ENCODE data around the gene RAC3.

RAC3 gene

DNA sequence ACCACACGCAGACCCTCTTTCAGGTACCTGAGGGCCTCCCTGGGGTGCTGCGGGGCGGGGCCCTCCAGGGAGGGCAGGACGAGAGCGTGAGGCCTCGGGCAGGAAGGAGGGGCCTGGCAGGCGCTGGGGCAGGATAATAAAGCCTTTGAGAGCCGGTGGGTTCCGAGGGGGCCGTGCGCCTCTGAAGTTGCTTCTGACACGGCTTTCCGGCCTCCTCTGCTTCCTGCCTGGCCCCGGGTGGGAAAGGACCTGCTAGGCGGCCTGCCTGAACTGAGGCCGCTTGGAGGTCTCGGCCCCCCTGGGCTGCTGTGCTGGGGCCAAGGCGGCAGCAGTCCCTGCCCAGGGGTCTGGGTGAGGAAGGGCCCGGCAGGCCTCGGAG lies 19.2 kb upstream of the RAC3 start:
- no peak for DNase-seq (ENCODE audit: low read depth in 1 of 2, low spot score in 1 of 2)

DNA sequence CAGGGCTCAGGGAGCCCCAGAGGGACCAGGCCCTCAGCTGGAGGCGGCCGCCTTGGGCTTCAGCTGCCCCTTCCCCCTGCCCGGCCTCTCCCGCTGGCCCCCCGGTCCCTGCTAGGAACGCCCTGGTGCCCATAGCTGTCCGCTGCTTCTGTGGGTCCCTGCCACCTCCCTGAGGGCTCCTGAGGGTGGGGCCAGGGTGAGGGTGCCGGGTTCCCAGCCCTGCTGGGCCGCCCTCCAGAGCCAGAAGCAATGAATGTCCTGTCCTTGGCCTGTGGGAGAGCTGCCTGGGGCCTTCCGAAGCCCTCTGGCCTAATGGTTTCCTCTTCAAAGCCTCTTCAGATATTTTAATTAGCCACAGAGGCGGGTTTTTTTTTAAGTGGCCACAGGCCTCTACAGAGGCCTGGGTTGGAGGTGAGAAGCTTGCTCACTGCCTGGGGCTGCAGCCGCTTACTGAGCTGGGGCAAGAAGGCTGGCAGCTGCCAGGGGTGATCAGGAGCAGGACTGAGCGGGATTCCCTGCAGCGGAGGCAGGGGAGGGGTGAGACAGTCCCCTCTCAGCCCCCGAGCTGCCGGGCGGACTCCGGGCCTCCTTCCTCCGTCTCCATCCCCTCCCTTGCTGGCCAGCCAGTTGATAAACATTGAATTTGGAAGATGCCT lies 18.7 kb upstream of the RAC3 start:
- no peak for DNase-seq (ENCODE audit: low read depth in 1 of 2, low spot score in 1 of 2)

DNA sequence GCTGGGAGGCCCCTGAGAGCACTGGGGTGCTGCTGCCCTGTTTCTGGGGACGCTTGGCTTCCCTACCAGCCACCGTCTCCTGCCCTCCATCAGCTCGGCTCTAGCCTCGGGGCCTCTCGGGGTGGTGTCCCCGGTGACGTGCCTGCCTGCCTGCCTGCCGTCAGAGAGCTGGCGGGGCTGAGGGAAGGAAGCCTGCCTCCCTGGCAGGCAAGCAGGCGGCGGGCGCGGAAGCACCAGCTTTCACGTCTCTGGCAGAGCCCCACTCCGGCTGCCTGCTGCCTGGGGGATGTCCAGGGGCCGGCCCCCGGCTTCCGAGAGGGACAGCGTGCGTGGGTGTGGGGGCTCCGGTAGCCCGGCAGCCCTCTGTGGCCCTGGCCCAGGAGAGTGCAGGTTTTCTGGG lies 18.1 kb upstream of the RAC3 start:
- no peak for DNase-seq (ENCODE audit: low read depth in 1 of 2, low spot score in 1 of 2)

DNA sequence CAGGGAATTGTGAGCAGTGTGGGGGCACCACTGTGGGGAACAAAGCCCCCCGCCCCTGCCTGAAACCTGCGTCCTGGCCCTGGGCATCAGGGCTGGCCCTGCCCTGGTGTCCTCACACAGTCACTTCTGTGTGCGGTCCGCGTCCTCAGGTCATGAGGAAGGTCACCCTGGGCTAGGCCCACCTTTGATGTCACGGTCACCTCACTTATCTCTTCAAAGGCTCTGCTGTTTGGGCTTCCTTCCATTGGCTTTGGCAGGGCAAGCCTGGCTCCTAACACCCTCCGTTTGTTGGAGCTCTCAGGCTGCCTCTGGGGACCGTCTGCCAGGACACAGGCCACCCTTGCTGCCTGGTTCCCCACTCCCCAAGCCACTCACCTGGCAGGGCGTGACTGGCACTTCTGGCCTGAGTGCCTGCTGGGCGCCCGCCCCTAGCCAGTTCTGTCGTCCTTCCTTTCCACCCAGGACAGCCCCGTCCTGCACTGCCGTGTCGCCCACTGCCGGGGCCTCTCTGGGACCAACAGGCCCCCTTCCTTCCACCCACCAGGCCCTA lies 17.6 kb upstream of the RAC3 start:
- no peak for DNase-seq (ENCODE audit: low read depth in 1 of 2, low spot score in 1 of 2)

DNA sequence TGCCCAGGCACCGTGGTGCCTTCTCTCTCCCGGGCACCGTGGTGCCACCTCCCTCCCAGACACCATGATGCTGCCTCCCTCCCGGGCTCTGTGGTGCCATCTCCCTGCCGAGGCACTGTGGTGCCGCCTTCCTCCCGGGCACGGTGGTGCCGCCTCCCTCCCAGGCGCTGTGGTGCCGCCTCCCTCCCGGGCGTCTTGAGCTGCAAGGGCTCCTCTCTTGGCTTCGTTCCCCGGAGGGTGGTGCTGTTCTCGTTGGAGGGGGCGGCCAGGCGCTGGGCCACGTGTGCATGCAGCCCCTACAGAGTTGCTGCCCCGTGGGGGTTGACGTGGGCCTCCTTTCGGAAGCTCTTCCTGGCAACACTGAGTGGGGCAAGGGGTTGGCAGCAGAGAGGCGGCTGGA lies 17.0 kb upstream of the RAC3 start:
- DNase-seq (ENCODE audit: low read depth in 1 of 2, low spot score in 1 of 2) = no peak

DNA sequence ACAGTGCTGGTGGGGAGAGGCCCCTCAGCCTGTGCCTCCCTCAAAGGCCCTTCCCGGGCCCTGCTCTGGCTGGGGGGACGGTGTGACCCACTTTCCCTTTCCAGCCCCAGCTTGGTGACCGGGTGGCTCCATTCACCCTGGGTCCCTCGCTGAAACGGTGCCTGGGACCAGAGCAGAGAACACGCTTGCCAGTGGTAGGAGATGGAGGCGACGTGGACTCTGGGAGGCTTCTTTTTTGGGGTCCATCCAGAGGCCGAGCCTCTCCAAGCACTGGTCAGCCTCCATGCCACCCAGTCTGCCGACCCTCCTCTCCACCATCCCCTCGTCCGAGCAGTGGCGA lies 16.5 kb upstream of the RAC3 start:
- no peak for DNase-seq (ENCODE audit: low read depth in 1 of 2, low spot score in 1 of 2)

DNA sequence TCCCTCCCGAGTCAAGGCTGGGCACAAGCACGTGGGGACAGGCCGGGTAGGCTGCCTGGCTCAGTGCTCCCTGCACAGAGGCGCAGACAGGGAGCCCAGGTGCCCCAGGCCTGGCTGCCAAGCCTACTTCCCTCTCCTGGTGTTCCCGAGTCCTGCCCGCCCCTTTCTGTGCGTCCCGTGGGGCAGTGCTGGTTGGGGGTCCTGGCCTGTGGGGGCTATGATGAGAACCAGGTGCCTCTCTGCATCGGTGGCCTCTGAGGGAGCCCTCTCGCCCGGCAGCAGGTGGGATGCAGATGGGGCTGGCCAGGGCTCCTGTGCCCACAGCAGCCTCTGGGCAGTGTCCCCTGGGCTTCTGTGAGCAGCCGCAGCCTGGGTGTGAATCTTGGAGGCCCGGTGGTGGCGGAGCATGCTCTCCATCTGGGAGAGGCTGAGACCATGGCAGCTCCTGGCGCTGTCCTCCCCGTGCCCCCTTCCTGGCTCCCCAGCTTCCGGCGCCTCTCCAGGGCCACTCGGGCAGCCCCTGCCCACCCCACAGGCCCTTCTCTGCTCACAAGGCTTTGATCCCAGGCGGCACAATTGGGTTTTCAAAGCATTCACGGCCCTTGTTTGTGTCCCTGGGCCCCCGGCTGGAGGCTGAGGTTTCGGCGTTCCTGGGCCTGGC lies 16.0 kb upstream of the RAC3 start:
- DNase-seq (ENCODE audit: low read depth in 1 of 2, low spot score in 1 of 2) = no peak

DNA sequence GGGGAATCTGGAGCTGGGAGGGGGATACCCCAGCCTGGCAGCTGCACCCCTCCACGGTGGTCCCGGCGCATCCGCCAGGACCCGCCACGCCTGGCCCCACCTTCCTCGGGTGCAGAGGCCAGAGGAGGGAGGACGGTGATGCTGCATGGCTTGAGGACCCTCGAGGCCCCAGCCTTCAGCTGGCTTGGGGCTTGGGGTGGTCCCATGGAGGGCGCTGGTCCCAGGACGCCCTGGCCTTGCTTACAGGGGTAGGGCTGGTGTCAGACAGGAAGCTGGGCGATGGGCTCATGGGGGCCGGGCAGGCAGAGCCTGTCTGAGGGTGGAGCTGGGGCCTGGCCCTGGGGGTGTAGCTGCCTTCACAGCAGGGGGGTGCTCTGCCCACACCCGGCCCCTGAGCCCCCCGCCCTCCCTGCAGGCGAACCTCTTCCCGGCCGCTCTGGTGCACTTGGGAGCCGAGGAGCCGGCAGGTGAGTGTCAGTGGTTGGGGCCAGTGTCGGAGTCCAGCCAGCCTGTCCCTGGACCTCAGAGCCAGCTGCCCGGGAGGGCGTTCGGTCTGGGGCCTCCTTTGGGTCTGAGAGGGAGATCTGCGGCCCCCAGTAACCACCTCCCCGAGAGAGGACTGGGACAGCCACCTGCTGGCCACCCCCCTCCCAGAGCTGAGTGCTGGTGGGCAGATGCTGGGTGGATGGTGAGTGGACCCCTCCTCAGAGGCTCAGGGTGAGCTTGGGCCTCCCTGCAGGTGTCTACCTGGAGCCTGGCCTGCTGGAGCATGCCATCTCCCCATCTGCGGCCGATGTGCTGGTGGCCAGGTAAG lies 15.2 kb upstream of the RAC3 start:
- no peak for DNase-seq (ENCODE audit: low read depth in 1 of 2, low spot score in 1 of 2)

DNA sequence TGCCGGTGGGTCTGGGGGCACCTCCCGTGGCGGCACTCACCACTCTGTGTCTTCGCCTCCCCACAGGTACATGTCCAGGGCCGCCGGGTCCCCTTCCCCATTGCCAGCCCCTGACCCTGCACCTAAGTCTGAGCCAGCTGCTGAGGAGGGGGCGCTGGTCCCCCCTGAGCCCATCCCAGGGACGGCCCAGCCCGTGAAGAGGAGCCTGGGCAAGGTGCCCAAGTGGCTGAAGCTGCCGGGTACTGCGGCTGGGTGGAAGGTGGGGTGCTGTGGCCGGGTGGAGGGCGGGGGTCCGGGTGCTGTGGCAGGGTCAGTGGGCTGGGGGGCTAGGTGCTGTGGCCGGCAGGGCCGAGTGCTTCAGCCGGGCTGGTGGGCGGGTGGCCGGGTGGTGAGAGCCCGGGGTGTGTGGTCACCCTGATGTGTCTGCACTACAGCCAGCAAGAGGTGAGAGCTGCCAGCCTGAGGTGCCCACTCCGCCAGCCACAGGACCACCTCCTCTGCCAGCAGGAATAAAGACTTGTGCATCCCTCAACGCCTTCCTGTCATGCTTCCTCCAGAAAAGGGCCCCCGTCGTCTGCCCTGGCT lies 14.5 kb upstream of the RAC3 start:
- DNase-seq (ENCODE audit: low read depth in 1 of 2, low spot score in 1 of 2) = no peak

DNA sequence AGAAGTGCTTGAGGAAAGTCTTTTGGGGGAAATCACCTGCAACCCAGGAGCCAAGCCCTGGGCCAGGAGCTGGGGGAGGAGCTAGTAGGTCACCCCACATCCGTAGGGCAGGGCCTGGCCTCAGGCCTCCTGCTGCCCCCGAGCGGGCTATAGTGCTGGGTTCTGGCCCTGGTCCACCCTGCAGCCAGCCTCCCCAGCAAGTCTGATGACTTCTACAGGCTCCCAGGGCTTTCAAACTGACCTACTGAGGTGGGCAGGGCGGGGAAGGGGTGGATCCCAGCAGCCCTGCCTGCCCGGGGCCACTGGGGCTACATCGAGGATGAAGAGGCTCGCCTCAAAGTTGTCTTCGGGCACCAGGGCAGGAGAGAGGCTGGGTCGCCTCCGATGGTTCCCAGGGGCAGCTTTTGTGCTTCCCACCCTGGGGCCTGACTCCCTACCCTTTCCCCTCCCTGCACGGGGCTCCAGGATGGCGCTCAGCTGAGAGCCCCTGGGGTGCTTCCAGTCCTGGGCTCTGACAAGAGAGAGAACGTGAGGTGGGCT lies 13.8 kb upstream of the RAC3 start:
- DNase-seq (ENCODE audit: low read depth in 1 of 2, low spot score in 1 of 2) = no peak

DNA sequence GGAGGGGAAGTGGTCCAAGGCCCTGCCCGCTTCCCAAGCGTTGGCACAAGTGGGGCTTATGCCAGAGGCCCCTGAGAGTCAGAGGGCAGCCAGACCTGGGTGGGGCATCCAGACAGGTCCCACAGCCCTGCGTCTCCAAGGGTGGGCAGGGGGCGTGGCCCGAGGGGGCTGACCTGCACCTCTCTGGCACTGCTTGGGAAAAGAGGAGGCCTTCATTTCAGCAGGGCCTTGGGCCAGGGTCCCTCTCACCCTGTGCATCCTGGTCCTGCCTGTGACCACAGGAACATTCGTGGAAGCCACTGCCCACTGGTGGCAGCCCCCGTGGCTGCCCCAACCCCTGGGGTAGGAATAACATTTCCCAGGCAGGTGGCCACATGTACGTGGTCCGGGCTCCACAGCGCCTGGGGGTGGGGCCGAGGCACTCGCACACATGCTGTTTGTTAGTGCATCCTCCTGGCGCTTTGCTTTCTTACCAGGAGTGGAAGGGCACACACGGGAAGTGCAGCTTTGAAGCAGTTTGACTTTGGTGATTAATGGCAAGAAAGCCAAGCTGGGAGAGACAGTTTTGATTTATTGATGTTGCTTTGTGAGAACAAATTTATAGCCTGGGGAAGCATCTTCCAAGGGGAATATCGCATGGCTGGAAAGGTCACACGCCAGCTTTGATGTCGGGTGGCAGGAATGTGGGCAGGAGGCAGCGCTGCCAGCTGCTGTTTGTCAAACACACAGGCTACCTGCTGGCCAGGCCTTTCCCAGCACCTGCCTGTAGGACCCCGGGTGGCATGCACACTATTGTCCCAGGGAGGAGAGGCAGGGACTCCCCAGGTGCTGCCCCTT lies 13.1 kb upstream of the RAC3 start:
- DNase-seq (ENCODE audit: low read depth in 1 of 2, low spot score in 1 of 2) = no peak

DNA sequence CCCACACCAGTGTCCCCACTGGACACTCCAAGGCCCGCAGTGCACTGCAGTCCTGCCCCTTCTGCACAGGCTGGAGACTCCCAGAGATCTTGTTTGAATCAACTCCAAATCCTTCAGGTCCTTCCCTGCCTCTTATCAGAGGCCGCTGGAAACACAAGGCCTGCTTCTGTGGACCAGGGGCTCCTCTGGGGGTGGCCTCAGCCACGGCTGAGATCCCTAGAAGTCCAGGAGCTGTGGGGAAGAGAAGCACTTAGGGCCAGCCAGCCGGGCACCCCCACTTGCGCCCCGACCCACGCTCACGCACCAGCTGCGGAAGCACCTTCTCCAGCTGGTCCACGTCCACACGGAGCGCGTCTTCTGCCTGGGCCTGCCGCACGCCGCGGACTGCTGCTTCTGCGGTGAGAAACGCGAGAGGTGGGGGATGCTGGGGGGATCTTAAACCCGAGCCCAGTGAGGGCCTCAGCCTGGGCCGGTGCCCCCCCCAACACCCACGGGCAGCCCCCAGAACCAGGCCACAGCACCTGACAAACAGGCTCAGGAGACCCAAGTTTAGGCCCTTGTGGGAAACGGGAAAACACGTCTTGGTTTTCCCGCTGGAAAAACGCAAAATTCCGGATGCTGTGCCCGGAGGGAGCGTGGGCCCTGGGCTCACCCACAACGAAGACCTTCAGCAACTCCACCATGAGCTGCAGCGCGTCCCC lies 12.3 kb upstream of the RAC3 start:
- DNase-seq (ENCODE audit: low read depth in 1 of 2, low spot score in 1 of 2) = no peak

DNA sequence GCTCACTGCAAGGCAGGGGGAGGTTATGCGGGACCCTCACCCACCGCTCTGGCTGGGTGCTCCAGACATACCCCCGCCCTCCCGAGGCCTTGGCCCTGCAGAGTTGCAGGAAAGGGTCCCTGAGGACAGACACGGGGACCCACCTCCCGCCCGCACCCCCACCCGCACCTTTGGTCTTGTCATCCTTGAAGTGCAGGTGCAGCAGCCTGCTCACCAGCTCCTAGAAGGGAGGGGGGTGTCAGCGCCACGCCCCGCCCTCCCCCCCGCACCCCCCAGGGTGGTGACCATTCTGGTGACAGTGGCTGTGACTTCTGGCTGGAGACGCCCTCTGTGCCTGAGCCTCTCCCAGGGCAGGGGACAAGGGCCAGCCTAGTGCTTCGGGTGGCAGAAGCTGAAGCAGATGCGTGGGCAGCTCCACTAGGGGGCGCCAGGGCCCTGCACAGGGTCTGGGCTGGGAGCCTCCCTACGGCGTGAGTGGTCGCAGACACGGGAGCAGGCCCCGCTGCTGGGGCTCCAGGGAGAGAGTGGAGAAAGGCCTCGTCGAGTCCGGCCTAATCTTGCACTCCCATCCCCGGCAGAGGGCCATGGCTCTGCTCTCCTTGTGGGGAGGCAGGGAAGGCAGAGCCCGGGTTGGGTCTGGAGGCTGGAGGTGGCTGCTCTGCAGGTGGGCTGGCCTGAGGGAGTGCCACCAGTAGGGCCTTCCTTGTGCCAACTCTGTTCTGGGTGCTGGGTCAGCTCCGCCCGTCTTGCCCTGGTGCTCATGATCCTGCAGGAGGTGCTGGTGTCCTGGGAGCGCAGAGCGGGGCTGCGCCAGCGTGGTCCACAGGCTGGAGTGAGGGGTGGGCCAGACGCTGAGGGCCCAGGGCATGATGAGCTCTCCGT lies 11.5 kb upstream of the RAC3 start:
- DNase-seq (ENCODE audit: low read depth in 1 of 2, low spot score in 1 of 2) = peak; percentile 25 to 46

DNA sequence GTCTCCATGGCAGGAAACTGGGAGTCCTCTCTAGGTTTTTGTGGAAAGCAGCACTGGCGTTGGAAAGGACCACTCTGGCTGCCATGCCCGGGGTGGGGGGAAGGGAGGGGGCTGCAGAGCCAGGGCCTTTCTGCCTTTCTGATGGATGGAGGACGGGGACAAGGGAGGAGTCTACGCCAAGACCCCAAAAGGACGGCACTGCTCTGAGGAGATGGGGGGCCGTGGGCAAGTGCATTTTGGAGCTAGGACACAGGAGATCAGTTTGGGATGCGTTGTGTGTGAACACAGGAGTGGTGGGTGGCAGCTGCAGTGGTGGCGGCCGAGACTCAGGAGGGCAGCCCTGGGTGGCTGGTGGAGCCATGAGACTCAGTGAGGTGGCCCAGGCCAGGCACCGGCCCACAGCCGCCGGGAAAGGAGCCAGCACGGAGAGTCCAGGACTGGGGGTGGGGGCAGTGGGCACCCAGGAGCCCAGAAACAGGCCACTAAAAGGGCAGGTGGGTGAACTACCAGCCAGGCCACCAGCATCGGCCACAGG lies 10.8 kb upstream of the RAC3 start:
- no peak for DNase-seq (ENCODE audit: low read depth in 1 of 2, low spot score in 1 of 2)

DNA sequence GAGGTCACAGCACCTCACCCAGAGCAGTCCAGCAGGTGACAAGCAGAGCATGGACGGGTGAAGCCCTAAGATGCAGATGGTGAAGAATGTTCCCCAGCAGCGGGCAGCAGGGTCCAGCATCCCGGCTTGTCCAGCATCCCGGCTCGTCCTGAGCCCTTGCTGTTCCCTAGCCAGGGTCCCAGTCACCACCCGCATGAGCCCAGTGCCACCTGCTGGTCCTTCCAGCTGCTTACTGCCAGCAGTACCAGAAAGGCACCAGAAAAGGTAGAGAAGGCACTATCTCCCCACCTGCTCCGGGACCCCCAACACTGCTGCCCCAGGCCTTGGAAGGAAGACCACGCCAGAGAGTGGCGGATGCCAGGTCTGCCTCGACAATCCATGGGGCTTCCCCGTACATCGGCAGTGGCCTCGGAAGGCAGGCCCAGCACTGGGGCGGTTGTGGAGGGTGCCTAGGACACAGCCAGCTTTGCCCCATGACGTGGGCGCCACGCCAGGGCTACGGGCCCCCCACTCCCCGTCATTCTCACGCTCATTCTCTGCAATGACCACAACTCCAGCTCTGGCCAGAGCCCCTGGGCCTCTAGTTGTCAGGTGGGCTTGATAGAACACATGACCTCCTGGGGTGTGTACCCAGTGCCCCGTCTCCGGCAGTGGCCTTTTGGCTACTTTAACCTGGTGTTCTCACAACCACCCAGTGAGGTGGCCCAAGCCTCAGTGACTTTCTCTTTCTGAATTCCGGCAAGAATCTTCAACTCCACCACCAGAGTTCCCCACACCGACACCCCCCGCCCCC lies 10.2 kb upstream of the RAC3 start:
- no peak for DNase-seq (ENCODE audit: low read depth in 1 of 2, low spot score in 1 of 2)

DNA sequence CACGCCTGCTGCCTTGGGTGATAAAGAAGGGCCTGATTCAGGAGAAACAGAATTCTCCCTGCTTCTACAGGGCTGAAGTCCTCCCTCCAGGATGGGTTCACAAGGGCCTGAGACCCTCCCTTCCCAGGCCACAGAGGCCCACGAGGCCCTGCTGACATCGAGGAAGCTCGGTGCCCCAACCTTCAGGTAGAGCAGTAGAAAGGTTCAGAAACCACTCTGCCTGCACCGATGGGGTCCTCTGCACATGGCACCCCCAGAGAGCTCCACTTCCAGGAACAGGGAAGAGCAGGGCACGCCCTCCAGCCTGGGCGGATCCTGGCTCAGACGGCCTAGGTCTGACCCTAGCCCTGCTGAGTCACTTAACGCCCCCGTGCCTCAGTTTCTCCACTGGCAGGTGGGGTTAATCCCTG lies 9.6 kb upstream of the RAC3 start:
- no peak for DNase-seq (ENCODE audit: low read depth in 1 of 2, low spot score in 1 of 2)

DNA sequence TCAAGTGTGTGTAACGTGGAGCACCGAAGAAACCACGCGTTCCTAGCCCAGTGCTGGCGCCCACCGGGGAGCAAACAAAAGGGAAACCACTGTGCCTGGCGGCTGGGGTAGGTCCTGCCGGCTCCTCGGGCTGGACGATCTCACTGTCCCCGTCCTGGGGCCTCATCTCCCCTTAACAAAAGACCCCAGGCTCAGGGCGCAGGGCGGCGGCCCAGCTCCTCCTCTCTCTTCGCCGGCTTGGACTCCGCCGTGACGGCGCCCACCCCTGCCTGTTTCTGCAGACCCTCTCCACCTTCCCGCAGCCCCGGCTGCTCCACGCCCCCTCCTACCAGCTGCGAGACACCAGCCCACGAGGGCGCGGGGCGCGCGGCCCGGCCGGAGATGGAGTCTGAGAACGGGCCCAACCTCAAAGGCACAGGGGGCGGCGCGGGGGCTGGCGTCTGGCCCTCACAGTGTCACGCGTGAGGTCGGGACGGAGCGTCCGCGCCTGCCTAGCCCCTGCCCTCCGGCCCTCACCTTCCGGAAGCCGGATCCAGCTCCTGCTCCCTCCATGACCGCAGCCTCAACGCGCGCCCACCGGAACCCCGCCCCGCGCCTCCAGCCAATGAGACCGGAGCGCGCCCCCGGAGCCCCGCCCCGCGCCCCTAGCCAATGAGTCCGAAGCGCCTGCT lies 9.0 kb upstream of the RAC3 start, which contains the start of gene CENPX:
Gene CENPX, minus strand, starts transcription at position 569 of the 671 bp plus-strand sequence. Its CDS starts 17 bp downstream, at position 552.
- no peak for DNase-seq (ENCODE audit: low read depth in 1 of 2, low spot score in 1 of 2)
